ENCODE results near the gene PDIA6.

The PDIA6 gene

GRCh38 chr2:10795508-10796046 is 17.0 kb downstream of the PDIA6 start:
- no peak for DNase-seq (ENCODE audit: low read depth)
- no peak overlapping the region for H3K4me3 ChIP-seq (ENCODE audit: low read depth, low read length)
- TF ChIP-seq, protein P1, sequence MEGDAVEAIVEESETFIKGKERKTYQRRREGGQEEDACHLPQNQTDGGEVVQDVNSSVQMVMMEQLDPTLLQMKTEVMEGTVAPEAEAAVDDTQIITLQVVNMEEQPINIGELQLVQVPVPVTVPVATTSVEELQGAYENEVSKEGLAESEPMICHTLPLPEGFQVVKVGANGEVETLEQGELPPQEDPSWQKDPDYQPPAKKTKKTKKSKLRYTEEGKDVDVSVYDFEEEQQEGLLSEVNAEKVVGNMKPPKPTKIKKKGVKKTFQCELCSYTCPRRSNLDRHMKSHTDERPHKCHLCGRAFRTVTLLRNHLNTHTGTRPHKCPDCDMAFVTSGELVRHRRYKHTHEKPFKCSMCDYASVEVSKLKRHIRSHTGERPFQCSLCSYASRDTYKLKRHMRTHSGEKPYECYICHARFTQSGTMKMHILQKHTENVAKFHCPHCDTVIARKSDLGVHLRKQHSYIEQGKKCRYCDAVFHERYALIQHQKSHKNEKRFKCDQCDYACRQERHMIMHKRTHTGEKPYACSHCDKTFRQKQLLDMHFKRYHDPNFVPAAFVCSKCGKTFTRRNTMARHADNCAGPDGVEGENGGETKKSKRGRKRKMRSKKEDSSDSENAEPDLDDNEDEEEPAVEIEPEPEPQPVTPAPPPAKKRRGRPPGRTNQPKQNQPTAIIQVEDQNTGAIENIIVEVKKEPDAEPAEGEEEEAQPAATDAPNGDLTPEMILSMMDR (IDR thresholded peaks at IDR 0.05; ENCODE audit: control insufficient read depth, extremely low read depth, insufficient read depth), result no peak

- TF ChIP-seq, protein P1 (IDR thresholded peaks at IDR 0.05; ENCODE audit: control insufficient read depth, extremely low read depth, insufficient read depth), result no peak
- no peak for DNase-seq (ENCODE audit: low read depth)
- no peak overlapping the region for H3K4me3 ChIP-seq (ENCODE audit: low read depth, low read length)
Measured at GRCh38 chr2:10794876-10795275, 17.7 kb downstream of the PDIA6 start.

GRCh38 chr2:10793816-10794215 is 18.8 kb downstream of the PDIA6 start:
- H3K4me3 ChIP-seq (ENCODE audit: low read depth, low read length), result no peak overlapping the region
- DNase-seq (ENCODE audit: low read depth), result no peak
- TF ChIP-seq, protein P1 (IDR thresholded peaks at IDR 0.05; ENCODE audit: control insufficient read depth, extremely low read depth, insufficient read depth), result no peak

- TF ChIP-seq, protein P1 (IDR thresholded peaks at IDR 0.05; ENCODE audit: control insufficient read depth, extremely low read depth, insufficient read depth), result no peak
- no peak overlapping the region for H3K4me3 ChIP-seq (ENCODE audit: low read depth, low read length)
- no peak for DNase-seq (ENCODE audit: low read depth)
Measured at GRCh38 chr2:10792660-10793400, 19.8 kb downstream of the PDIA6 start.

GRCh38 chr2:10792001-10792634 is 20.5 kb downstream of the PDIA6 start:
- no peak for DNase-seq (ENCODE audit: low read depth)
- no peak overlapping the region for H3K4me3 ChIP-seq (ENCODE audit: low read depth, low read length)
- TF ChIP-seq, protein P1 (IDR thresholded peaks at IDR 0.05; ENCODE audit: control insufficient read depth, extremely low read depth, insufficient read depth), result no peak

DNA sequence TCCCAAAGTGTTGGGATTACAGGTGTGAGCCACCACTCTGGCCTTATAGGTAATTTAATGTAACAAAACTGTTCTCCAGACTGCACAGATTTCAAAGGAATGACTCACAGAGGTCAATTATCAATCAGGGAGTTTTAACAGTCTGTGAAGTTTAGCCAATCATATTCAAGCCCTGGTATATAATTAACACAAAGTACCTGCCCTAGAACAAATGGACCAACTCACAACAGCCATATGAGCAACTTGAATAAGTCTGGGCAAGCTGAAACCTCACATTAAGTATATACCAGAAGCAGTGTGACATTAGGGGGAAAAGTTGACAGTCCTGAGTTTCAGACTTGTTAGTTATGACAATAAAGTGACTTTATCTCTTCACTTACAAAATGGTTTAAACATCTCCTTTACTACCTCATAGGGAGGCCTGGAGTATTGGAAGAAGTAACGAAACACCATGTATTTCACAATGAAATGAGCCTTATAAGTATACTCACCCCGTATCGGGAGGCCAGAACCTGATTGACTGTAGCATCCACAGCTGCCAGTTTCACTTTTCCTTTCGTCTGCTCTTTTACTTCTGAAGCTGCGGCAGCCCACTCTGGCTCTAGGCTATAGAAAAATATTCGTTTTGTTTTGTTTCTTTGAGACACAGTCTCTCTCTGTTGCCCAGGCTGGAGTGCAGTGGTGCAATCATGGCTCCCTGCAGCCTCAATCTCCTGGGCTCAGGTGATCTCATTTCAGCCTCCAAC is 22.2 kb downstream of the PDIA6 start:
- TF ChIP-seq, protein P1 (IDR thresholded peaks at IDR 0.05; ENCODE audit: control insufficient read depth, extremely low read depth, insufficient read depth), result no peak
- no peak for DNase-seq (ENCODE audit: low read depth)
- no peak overlapping the region for H3K4me3 ChIP-seq (ENCODE audit: low read depth, low read length)

Data from LNCaP clone FGC (cell line).